ENCODE data around the gene YTHDF1.

DNA sequence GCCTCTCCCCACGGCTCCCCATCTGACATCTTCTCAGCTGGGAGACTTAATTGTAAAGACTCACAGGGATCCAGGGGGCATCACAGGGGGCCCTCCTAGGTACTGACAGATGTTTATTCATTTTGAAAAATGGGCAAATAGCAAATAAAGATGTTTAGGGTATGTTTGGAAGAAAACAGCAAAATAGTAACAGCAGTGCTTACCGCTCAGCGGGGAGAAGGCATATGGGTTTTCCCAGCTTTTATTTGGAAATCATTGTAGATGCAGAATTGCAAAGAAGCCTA lies 17.1 kb upstream of the YTHDF1 start:
- TF ChIP-seq, protein P1, sequence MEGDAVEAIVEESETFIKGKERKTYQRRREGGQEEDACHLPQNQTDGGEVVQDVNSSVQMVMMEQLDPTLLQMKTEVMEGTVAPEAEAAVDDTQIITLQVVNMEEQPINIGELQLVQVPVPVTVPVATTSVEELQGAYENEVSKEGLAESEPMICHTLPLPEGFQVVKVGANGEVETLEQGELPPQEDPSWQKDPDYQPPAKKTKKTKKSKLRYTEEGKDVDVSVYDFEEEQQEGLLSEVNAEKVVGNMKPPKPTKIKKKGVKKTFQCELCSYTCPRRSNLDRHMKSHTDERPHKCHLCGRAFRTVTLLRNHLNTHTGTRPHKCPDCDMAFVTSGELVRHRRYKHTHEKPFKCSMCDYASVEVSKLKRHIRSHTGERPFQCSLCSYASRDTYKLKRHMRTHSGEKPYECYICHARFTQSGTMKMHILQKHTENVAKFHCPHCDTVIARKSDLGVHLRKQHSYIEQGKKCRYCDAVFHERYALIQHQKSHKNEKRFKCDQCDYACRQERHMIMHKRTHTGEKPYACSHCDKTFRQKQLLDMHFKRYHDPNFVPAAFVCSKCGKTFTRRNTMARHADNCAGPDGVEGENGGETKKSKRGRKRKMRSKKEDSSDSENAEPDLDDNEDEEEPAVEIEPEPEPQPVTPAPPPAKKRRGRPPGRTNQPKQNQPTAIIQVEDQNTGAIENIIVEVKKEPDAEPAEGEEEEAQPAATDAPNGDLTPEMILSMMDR (IDR thresholded peaks at IDR 0.05), result no peak
- TF ChIP-seq POLR2A (IDR thresholded peaks at IDR 0.05), result no peak
